ENCODE data around the gene NANOS1. TPM values are rescaled to one million over a fixed set of nuclear protein-coding genes. Genes with fewer than 3 reads are reported as not detected.

NANOS1 gene
- total RNA-seq (2022; extraction: Qiagen RNA extraction; ENCODE audit: low read depth): 2.1 to 3.8 TPM (median 2.8 TPM) in 5 replicates

GRCh38 chr10:119029613-119030420 lies at the start of gene NANOS1:
Gene NANOS1, plus strand, starts transcription at chr10:119029714. Its CDS starts 88 bp downstream, at chr10:119029802.

GRCh38 chr10:119080521-119081259 lies 51.2 kb downstream of the NANOS1 start, which contains the start of gene EIF3A:
Gene EIF3A, minus strand, starts transcription at chr10:119080817. Its CDS starts 141 bp downstream, at chr10:119080676.

Other genes starting within 250 kb of the NANOS1 start
- gene EIF3A, start 51.1 kb downstream of the NANOS1 start, total RNA-seq (2022; extraction: Qiagen RNA extraction; ENCODE audit: low read depth): 115 to 167 TPM (median 136 TPM) in 5 replicates
- gene DENND10, start 74.4 kb downstream of the NANOS1 start, total RNA-seq (2022; extraction: Qiagen RNA extraction; ENCODE audit: low read depth): 41.2 to 62.5 TPM (median 54.6 TPM) in 5 replicates
- 45.1 to 50.6 TPM (median 49.3 TPM) in 5 replicates for gene SFXN4, start 136.0 kb downstream of the NANOS1 start, total RNA-seq (2022; extraction: Qiagen RNA extraction; ENCODE audit: low read depth)
- 210 to 363 TPM (median 315 TPM) in 5 replicates for gene PRDX3, start 149.1 kb downstream of the NANOS1 start, total RNA-seq (2022; extraction: Qiagen RNA extraction; ENCODE audit: low read depth)
- gene GRK5, start 177.9 kb downstream of the NANOS1 start, total RNA-seq (2022; extraction: Qiagen RNA extraction; ENCODE audit: low read depth): 11.1 to 13.2 TPM (median 11.8 TPM) in 5 replicates

All from A549 treated with RU486 at 1 μM for 4 hours (cell line).